HepG2 (cell line): Measurements from ENCODE around the gene TASP1. TPM values are rescaled to one million over a fixed set of nuclear protein-coding genes. Genes with fewer than 3 reads are reported as not detected.
A peak's percentile ranks its signal among the peaks of the same experiment; 100 is the strongest.

ENCODE experiments used
- ATAC-seq: fragments of 200-7000 bp; cut with Tn5 transposase; 3 replicates; pipeline ENCODE4 v1.9.1; 2020; ENCODE audit warnings: mild to moderate bottlenecking, moderate library complexity
- BruUV-seq: library from RNA; stranded (reverse); fragments of 400-500 nt; replicated peaks from 2 replicates; lab custom pipeline; 2021; lab: Mats Ljungman, UMichigan
- CTCF ChIA-PET: fragments of 300-600 bp; formaldehyde crosslinking; extraction: SDS; loops from one replicate; lab custom pipeline; 2021; ENCODE audit warnings: low total read pairs, inconsistent platforms, low intra/inter-chr PET ratio; lab: Yijun Ruan, JAX
- POLR2A ChIA-PET: fragments of 350-600 bp; sonication (Branson Sonifier 250); formaldehyde crosslinking; loops from one replicate; lab custom pipeline; 2020; ENCODE audit warnings: antibody characterized with exemption, inconsistent platforms; lab: Yijun Ruan, JAX
- DNase-seq: peaks from one replicate; pipeline ENCODE4 v3.0.0-alpha.2; 2015; ENCODE audit warnings: low spot score
- FAIRE-seq: peaks from 3 replicates; lab custom pipeline; 2011; peaks lifted over from hg19 to GRCh38; lab: Jason Lieb, UNC
- H2AFZ ChIP-seq: one replicate; pipeline ENCODE4 v1.6.1; 2011; ENCODE audit warnings: low read length, inconsistent platforms
- H3K27ac ChIP-seq: fragments of 300-600 bp; 3 replicates; pipeline ENCODE4 v1.8.0; 2011; ENCODE audit warnings: mixed run types, mild to moderate bottlenecking, mixed read lengths, low read length, inconsistent platforms; ENCODE audit not compliant: insufficient read depth; ENCODE audit errors: extremely low read length
- H3K27me3 ChIP-seq, 2 experiments: fragments of 200-600 bp in 1 of 2; 2 replicates in 1 of 2; 3 replicates in 1 of 2; pipeline versions ENCODE4 v1.6.0 to v1.8.0; 2011; ENCODE audit warnings: low read length in 2 of 2, mild to moderate bottlenecking in 2 of 2, moderate library complexity in 2 of 2, inconsistent platforms in 1 of 2; ENCODE audit not compliant: insufficient read depth in 2 of 2, control insufficient read depth in 1 of 2
- H3K36me3 ChIP-seq, 2 experiments: fragments of 200-600 bp in 1 of 2; replicated peaks in 1 of 2; 2 replicates in 1 of 2; 3 replicates in 1 of 2; pipeline versions ENCODE4 v1.5.1 to v1.8.0; 2011; ENCODE audit warnings: low read length in 2 of 2, inconsistent platforms in 1 of 2; ENCODE audit not compliant: insufficient read depth in 2 of 2, control insufficient read depth in 1 of 2
- H3K4me1 ChIP-seq: 2 replicates; pipeline ENCODE4 v1.5.1; 2012; ENCODE audit warnings: low read length, inconsistent platforms; ENCODE audit not compliant: insufficient read depth
- H3K4me2 ChIP-seq: 2 replicates; pipeline ENCODE4 v1.6.0; 2011; ENCODE audit warnings: low read depth, low read length, inconsistent platforms
- H3K4me3 ChIP-seq, 3 experiments: fragments of 200-600 bp in 1 of 3; sonication (generic), shearing (Covaris generic) in 1 of 3; replicated peaks in 1 of 3; 2 replicates each; pipeline ENCODE4 v1.5.1; 2011 to 2016; ENCODE audit warnings: low read length in 3 of 3, inconsistent platforms in 2 of 3, low read depth in 2 of 3, mild to moderate bottlenecking in 2 of 3, control low read depth in 1 of 3, mixed read lengths in 1 of 3; ENCODE audit not compliant: insufficient read depth in 1 of 3
- H3K79me2 ChIP-seq: one replicate; pipeline ENCODE4 v1.6.1; 2011; ENCODE audit warnings: low read length, inconsistent platforms; ENCODE audit not compliant: insufficient read depth
- H3K9ac ChIP-seq: 2 replicates; pipeline ENCODE4 v1.6.0; 2011; ENCODE audit warnings: mild to moderate bottlenecking, low read depth, low read length, inconsistent platforms; ENCODE audit not compliant: insufficient read depth
- H3K9me3 ChIP-seq: 2 replicates; pipeline ENCODE4 v1.5.1; 2012; ENCODE audit warnings: mild to moderate bottlenecking, low read length
- H4K20me1 ChIP-seq: 2 replicates; pipeline ENCODE4 v1.6.0; 2011; ENCODE audit warnings: inconsistent platforms, mild to moderate bottlenecking, low read length, moderate library complexity; ENCODE audit not compliant: insufficient read depth
- HNRNPL ChIP-seq: fragments of 200-400 bp; formaldehyde crosslinking; IDR thresholded peaks from 2 replicates; pipeline ENCODE4 v1.6.1; 2017; ENCODE audit warnings: mild to moderate bottlenecking, low read depth, low read length
- NFE2L1 ChIP-seq: sonication (generic); formaldehyde crosslinking; IDR thresholded peaks from 2 replicates; pipeline ENCODE4 v1.4.0; 2020; ENCODE audit warnings: missing genetic modification reagents, mild to moderate bottlenecking, borderline replicate concordance
- SNAI1 ChIP-seq: sonication (generic); formaldehyde crosslinking; IDR thresholded peaks from 2 replicates; pipeline ENCODE4 v1.5.0; 2020; ENCODE audit warnings: mild to moderate bottlenecking, missing genetic modification reagents, borderline replicate concordance
- ZNF232 ChIP-seq: sonication (generic); formaldehyde crosslinking; IDR thresholded peaks from 2 replicates; pipeline ENCODE4 v1.4.0; 2020; ENCODE audit warnings: missing genetic modification reagents, borderline replicate concordance
- ZNF367 ChIP-seq: sonication (generic); formaldehyde crosslinking; IDR thresholded peaks from 2 replicates; pipeline ENCODE4 v1.4.0; 2020; ENCODE audit warnings: missing genetic modification reagents, borderline replicate concordance
- ZNF703 ChIP-seq: sonication (generic); formaldehyde crosslinking; IDR thresholded peaks from 2 replicates; pipeline ENCODE4 v1.5.1; 2020; ENCODE audit warnings: missing genetic modification reagents, mild to moderate bottlenecking, moderate library complexity, borderline replicate concordance
- ZSCAN20 ChIP-seq: sonication (generic); formaldehyde crosslinking; IDR thresholded peaks from 2 replicates; pipeline ENCODE4 v1.4.0; 2020; ENCODE audit warnings: missing genetic modification reagents, mild to moderate bottlenecking, borderline replicate concordance
- WGBS: methylation state at CpG from one replicate; pipeline ENCODE4 v1.1.6; 2017; ENCODE audit warnings: low lambda C conversion rate; 5-methylcytosine and 5-hydroxymethylcytosine counted together
- in situ Hi-C: cut with HindIII; loops from 2 replicates; pipeline ENCODE4 v1.10.0; 2017; ENCODE audit warnings: low pct_unique_long_range_greater_than_20kb; ENCODE audit not compliant: extremely low pct_ligation_motif_present
- intact Hi-C: fragments of 100-400 bp; cut with micrococcal nuclease; formaldehyde crosslinking; loops from one replicate; pipeline ENCODE4 v1.10.0; 2022; ENCODE audit not compliant: unreplicated experiment
- polyA plus RNA-seq, 8 experiments: library from polyadenylated mRNA; depleted of rRNA in 3 of 8; stranded (reverse) in 7 of 8; unstranded in 1 of 8; fragments of >200 nt; fragmentation: Illumina TruSeq in 4 of 8; extraction: Trizol in 4 of 8; gene quantifications; 2 replicates each; pipeline versions ENCODE4 v1.2.1 to v1.2.3, GENCODE V29; 2011 to 2016; ENCODE audit warnings: low read depth in 4 of 8, missing spikeins in 1 of 8, mixed read lengths in 1 of 8; ENCODE audit not compliant: insufficient read depth in 1 of 8
- total RNA-seq, 5 experiments: library from RNA; depleted of rRNA; stranded (reverse); fragments of >200 nt; fragmentation: Illumina TruSeq; extraction: Trizol; gene quantifications; 2 replicates each; pipeline ENCODE4 v1.2.3, GENCODE V29; 2016; ENCODE audit warnings: low read depth in 1 of 5
- TF ChIP-seq, protein P1 (sequence below): sonication (generic); formaldehyde crosslinking; IDR thresholded peaks from 2 replicates; pipeline ENCODE4 v1.9.0; 2021; ENCODE audit warnings: missing genetic modification reagents, mild to moderate bottlenecking, borderline replicate concordance

Gene TASP1
- total and polyA plus RNA-seq, 2 of the 13 experiments (the other 11 are each of a cell fraction or from before 2014, with no cell fraction given): 10.0 to 25.2 TPM

DNA sequence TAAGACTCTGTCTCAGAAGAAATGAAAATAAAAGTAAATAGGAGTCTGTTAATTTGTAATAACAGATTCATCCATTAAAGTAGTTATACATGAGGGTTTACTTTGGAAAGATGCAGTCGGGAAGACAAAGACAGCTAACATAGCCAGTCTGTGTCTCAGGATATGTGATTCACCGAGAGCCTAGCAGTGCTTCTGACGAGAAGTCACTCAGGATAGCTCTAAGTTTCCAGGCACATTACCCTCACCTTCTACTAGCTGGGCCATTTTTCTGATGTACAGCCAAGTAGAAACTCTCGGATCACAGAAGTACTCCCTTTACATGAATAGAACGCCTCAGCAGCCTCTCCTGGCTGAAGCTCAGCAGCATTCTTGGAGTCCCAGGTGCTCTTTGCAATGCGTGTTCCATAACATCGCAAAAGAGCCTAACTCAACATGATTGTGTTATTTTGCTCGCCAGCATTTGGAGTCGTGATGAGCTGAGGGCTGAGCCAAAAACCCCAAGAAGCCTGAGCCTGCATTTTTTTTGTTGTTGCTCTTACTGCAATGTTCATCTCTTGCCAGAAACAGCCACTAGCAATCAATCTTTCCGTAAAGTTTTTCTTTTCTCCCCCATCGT is 22.4 kb upstream of the TASP1 start:
- H3K27me3 ChIP-seq: peaks cover 0 to 5% of the 10 kb centered on the region in 2 experiments; a peak in 4 of 5 replicates
- in situ Hi-C loops: no loop called here

DNA sequence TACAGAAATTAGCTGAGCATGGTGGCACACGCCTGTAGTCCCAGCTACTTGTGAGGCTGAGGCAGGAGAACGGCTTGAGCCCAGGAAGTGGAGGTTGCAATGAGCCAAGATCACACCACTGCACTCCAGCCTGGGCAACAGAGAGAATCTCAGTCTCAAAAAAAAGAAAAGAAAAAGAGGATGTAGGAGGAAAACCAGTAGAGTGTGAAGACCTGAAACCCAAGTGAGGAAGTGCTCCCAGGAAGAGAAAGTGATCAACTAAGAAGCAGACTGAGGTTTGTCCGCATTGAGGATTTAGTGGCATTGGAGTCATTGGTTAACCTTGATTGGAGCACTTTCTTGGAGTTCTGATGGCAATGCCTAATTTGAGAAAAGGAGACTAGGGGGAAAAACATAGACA is 20.6 kb upstream of the TASP1 start:
- FAIRE-seq: no peak
- BruUV-seq: no TSS peak
- Histone ChIP-seq H2AFZ (no peak overlapping the region), H4K20me1 (no peaks in the 10 kb centered on the region), H3K4me2 (no peak overlapping the region), H3K27ac (no peak overlapping the region), H3K4me3 (no peak overlapping the region), H3K9me3 (no peaks in the 10 kb centered on the region), H3K4me1 (no peaks in the 10 kb centered on the region), H3K27me3 (peaks cover 0 to 5% of the 10 kb centered on the region in 2 experiments; a peak in 3 of 5 replicates), H3K79me2 (no peaks in the 10 kb centered on the region), H3K36me3 (no peaks in the 10 kb centered on the region), H3K9ac (no peak overlapping the region)
- 47% methylated on average over 3 of the region's 3 CpGs for WGBS
- POLR2A ChIA-PET: no interaction called here
- intact Hi-C loops: no loop called here
- CTCF ChIA-PET: no interaction called here
- in situ Hi-C loops: no loop called here
- no peak for TF ChIP-seq ZNF367 (CRISPR knock-in tag)
- TF ChIP-seq NFE2L1 (CRISPR knock-in tag): no peak
- TF ChIP-seq ZSCAN20 (CRISPR knock-in tag): no peak
- no peak for TF ChIP-seq ZNF232
- TF ChIP-seq HNRNPL: no peak
- no peak for TF ChIP-seq SNAI1
- ATAC-seq: no peak
- no peak for DNase-seq

More for the DNA sequence above, 22.4 kb upstream of the TASP1 start:
- DNase-seq (no peak), FAIRE-seq (no peak), ATAC-seq (peak; percentile 52; the same call in 2 of the 3 replicates)
- Histone ChIP-seq H3K9me3 (no peaks in the 10 kb centered on the region), H3K9ac (no peak overlapping the region), H4K20me1 (no peaks in the 10 kb centered on the region), H3K4me3 (no peak overlapping the region), H3K27ac (no peak overlapping the region), H3K79me2 (no peaks in the 10 kb centered on the region), H3K4me1 (no peaks in the 10 kb centered on the region), H3K4me2 (no peak overlapping the region; the same call in 1 of the 2 replicates), H2AFZ (peak overlapping the region; percentile 55), H3K36me3 (no peaks in the 10 kb centered on the region)
- intact Hi-C loops: no loop called here
- 0 out of 2 replicates have a peak, but pooled peaks have one; percentile 33 for TF ChIP-seq ZNF703 (CRISPR knock-in tag)
- TF ChIP-seq, protein P1, sequence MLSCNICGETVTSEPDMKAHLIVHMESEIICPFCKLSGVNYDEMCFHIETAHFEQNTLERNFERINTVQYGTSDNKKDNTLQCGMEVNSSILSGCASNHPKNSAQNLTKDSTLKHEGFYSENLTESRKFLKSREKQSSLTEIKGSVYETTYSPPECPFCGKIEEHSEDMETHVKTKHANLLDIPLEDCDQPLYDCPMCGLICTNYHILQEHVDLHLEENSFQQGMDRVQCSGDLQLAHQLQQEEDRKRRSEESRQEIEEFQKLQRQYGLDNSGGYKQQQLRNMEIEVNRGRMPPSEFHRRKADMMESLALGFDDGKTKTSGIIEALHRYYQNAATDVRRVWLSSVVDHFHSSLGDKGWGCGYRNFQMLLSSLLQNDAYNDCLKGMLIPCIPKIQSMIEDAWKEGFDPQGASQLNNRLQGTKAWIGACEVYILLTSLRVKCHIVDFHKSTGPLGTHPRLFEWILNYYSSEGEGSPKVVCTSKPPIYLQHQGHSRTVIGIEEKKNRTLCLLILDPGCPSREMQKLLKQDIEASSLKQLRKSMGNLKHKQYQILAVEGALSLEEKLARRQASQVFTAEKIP: no peak
- POLR2A ChIA-PET: no interaction called here
- BruUV-seq: no TSS peak
- CTCF ChIA-PET: no interaction called here
- 36% methylated on average over 11 of the region's 11 CpGs for WGBS
